WERI-Rb-1 (cell line): Measurements from ENCODE around the gene ASPSCR1.

Source experiments
- DNase-seq: peaks from one replicate; pipeline ENCODE4 v3.0.0-alpha.2; 2020
- H3K27ac ChIP-seq: fragments of 250-450 bp; sonication (Bioruptor Pico); 2 replicates; pipeline ENCODE4 v1.5.1; 2020; ENCODE audit warnings: mild to moderate bottlenecking, moderate library complexity
- H3K27me3 ChIP-seq: fragments of 250-450 bp; sonication (Bioruptor Pico); 2 replicates; pipeline ENCODE4 v1.5.1; 2021; ENCODE audit warnings: mild to moderate bottlenecking, low read depth, moderate library complexity; ENCODE audit not compliant: insufficient read depth, severe bottlenecking
- H3K36me3 ChIP-seq: fragments of 250-450 bp; sonication (Bioruptor Pico); 2 replicates; pipeline ENCODE4 v1.5.1; 2020; ENCODE audit warnings: mild to moderate bottlenecking, moderate library complexity
- H3K4me3 ChIP-seq: 2 replicates; pipeline ENCODE4 v1.5.1; 2011; ENCODE audit warnings: low read depth, mild to moderate bottlenecking, control low read depth, low read length
- H3K9me3 ChIP-seq: fragments of 250-450 bp; sonication (Bioruptor Pico); 2 replicates; pipeline ENCODE4 v1.5.1; 2021; ENCODE audit warnings: mild to moderate bottlenecking, moderate library complexity; ENCODE audit not compliant: severe bottlenecking
- CTCF ChIP-seq: IDR thresholded peaks from 2 replicates; pipeline ENCODE4 v1.5.1; 2011; ENCODE audit warnings: low read depth, mild to moderate bottlenecking, control low read depth, inconsistent platforms, low read length

The ASPSCR1 gene

GRCh38 chr17:82042649-82043048 is 65.2 kb downstream of the ASPSCR1 start:
- no peak overlapping the region for H3K27ac ChIP-seq

GRCh38 chr17:82043507-82043906 is 66.1 kb downstream of the ASPSCR1 start:
- Histone ChIP-seq H3K4me3 (no peak overlapping the region), H3K9me3 (no peaks in the 10 kb centered on the region), H3K27me3 (no peaks in the 10 kb centered on the region), H3K36me3 (peaks cover 18% of the 10 kb centered on the region), H3K27ac (peak overlapping the region; percentile 5; the same call in 1 of the 2 replicates)
- no peak for TF ChIP-seq CTCF
- peak; percentile 69 for DNase-seq

More at GRCh38 chr17:82042649-82043048, 65.2 kb downstream of the ASPSCR1 start:
- no peak overlapping the region for H3K4me3 ChIP-seq
- no peaks in the 10 kb centered on the region for H3K27me3 ChIP-seq
- no peak for DNase-seq
- H3K9me3 ChIP-seq = no peaks in the 10 kb centered on the region
- peaks cover 10% of the 10 kb centered on the region for H3K36me3 ChIP-seq
- TF ChIP-seq CTCF = no peak

- Histone ChIP-seq H3K27ac (no peak overlapping the region), H3K9me3 (no peaks in the 10 kb centered on the region), H3K36me3 (peaks cover 39% of the 10 kb centered on the region), H3K4me3 (no peak overlapping the region), H3K27me3 (no peaks in the 10 kb centered on the region)
- DNase-seq = no peak
- TF ChIP-seq CTCF = no peak
Observed at GRCh38 chr17:82045936-82046484, 68.6 kb downstream of the ASPSCR1 start.

- peaks cover 39% of the 10 kb centered on the region for H3K36me3 ChIP-seq
- no peak for TF ChIP-seq CTCF
Observed at GRCh38 chr17:82046903-82047302, 69.5 kb downstream of the ASPSCR1 start.

GRCh38 chr17:82047379-82047778 is 70.0 kb downstream of the ASPSCR1 start:
- Histone ChIP-seq H3K36me3 (peaks cover 39% of the 10 kb centered on the region), H3K27ac (no peak overlapping the region), H3K27me3 (no peaks in the 10 kb centered on the region), H3K9me3 (no peaks in the 10 kb centered on the region), H3K4me3 (no peak overlapping the region)
- TF ChIP-seq CTCF = no peak
- DNase-seq = no peak

More at GRCh38 chr17:82046903-82047302, 69.5 kb downstream of the ASPSCR1 start:
- no peak for DNase-seq
- Histone ChIP-seq H3K9me3 (no peaks in the 10 kb centered on the region), H3K4me3 (no peak overlapping the region), H3K27ac (no peak overlapping the region), H3K27me3 (no peaks in the 10 kb centered on the region)
